ENCODE results near the gene RSBN1L.

RSBN1L gene

GRCh38 chr7:77729574-77730348 lies 33.5 kb downstream of the RSBN1L start:
- DNase-seq (ENCODE audit: low read depth, low spot score), result peak; percentile 12

DNA sequence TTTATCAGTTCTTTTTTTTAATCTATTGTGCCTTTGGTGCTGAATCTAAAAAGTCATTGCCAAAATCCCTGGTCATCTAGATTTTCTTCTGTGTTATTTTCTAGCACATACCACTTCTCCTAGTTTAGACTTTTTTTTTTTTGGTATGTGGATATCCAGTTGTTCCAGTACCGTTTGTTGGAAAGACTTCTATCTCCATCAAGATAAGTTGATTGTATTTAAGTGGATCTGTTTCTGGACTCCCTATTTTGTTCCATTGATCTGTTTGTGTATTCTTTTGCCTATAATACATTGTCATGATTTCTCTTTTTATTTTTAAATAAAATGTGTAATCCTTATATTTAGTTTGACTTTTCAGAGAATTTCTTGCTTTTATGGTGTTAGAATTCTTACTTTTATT lies 35.5 kb downstream of the RSBN1L start:
- DNase-seq (ENCODE audit: low read depth, low spot score), result no peak

DNA sequence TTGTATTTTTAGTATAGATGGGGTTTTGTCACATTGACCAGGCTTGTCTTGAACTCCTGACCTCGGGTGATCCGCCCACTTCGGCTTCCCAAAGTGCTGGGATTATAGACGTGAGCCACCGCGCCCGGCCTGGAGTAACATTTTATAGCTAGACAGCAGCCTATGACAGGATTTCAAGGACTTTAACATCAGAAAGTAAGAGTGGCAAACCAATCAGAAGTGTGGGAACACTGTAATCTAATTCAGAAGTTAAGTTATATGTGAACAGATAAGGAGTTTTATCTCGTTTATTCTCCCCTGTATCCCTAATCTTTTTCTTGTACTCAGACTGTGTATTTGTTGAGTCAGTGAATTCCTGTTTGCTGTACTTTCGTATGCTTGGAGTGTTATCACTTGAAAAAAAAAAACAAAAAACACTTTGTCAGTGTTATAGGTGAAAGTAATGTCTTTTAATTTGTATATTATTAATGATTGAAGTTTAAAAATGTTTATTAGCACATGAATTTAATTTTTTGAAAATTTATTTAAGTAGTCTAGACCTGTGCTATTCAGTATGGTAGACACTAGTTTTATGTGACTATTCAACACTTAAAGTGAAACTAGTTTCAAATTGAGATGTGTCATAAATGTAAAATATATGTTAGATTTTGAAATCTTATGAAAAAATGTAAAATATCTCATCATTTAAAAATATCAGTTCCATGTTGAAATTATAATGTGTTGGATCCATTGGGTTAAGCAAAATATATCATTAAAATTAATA lies 38.6 kb downstream of the RSBN1L start:
- no peak for DNase-seq (ENCODE audit: low read depth, low spot score)

DNA sequence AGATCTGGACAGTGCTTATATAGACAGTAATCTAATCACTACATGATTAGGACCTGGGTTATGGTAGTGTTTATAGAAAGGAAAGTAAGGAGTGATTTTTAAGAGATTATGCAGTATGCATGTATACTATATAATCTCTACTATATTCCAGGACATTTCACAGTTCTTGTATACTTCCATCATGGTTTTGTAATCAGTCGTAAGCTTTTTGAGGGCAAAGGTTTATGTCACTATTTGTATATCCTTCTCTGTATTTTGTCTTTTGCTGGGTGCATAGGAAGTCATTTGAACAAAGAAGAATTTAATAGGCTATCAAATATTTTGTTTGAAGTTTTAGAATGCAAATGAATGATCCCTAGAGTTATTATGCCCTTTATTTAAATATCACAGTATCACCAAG lies 39.2 kb downstream of the RSBN1L start:
- no peak for DNase-seq (ENCODE audit: low read depth, low spot score)

DNA sequence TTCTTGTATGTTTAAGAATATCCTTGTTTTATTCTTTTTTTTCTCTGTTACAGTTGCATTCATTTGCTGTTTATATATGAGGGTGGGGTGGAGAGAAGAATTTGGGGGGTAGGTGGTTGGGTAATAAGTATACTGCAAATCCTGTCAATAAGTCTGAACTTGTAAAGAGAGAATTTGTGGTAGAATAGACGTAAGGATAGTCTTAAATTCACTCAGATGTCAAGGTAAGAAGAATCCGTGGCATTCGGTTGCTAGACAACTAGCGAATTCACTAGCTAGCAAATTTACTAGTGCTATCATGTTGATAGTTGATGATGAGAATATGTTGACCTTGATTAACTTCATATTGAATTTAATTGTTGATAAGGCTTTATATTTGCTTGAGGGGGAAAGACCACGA lies 40.7 kb downstream of the RSBN1L start:
- DNase-seq (ENCODE audit: low read depth, low spot score), result no peak

DNA sequence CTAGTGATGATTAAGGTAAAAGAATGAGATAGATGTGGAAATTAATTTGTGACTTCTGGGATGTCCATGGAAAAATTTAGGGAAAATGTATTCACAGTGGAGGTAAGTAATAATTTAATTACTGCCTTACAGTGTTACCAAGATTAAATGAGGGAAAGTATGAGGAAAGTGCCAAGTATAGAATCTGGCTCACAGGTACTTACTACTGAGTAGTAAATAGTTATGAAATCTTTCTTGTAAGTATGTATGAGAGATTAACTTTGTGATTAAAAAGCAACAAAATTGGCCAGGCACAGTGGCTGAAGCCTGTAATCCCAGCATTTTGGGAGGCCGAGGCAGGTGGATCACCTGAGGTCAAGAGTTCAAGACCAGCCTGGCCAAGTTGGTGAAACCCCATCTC lies 42.1 kb downstream of the RSBN1L start:
- no peak for DNase-seq (ENCODE audit: low read depth, low spot score)

GRCh38 chr7:77738871-77739270 lies 42.6 kb downstream of the RSBN1L start:
- DNase-seq (ENCODE audit: low read depth, low spot score), result peak; percentile 73

GRCh38 chr7:77740257-77740656 lies 44.0 kb downstream of the RSBN1L start:
- no peak for DNase-seq (ENCODE audit: low read depth, low spot score)

- DNase-seq (ENCODE audit: low read depth, low spot score), result no peak
These were observed 47.3 kb downstream of the RSBN1L start for GRCh38 chr7:77743518-77743917.

GRCh38 chr7:77745746-77746145 lies 49.5 kb downstream of the RSBN1L start:
- no peak for DNase-seq (ENCODE audit: low read depth, low spot score)

DNA sequence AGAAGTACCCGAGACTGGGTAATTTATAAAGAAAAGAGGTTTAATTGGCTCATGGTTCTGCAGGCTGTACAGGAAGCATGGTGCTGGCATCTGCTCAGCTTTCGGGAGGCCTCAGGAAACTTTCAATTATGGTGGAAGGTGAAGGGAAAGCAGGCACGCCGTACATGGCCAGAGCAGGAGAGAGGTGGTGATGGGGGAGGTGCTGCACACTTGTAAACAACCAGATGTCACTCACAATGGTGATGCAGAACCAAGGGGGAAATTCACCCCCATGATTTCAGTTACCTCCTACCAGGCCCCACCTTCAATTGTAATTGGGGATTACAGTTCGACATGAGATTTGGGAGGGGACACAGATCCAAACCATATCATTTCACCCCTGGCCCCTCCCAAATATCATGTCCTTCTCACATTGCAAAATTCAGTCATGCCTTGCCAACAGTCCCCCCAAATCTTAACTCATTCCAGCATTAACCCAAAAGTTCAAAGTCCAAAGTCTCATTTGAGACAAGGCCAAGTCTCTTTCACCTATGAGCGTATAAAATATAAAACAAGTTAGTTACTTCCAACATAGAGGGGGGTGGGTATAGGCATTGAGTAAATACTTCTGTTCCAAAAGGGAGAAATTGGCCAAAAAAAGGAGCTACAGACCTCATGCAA lies 50.0 kb downstream of the RSBN1L start:
- DNase-seq (ENCODE audit: low read depth, low spot score), result no peak

GRCh38 chr7:77746824-77747165 lies 50.5 kb downstream of the RSBN1L start:
- no peak for DNase-seq (ENCODE audit: low read depth, low spot score)

- no peak for DNase-seq (ENCODE audit: low read depth, low spot score)
These were observed 50.9 kb downstream of the RSBN1L start for GRCh38 chr7:77747178-77747577.

GRCh38 chr7:77747718-77748117 lies 51.5 kb downstream of the RSBN1L start:
- no peak for DNase-seq (ENCODE audit: low read depth, low spot score)

- DNase-seq (ENCODE audit: low read depth, low spot score), result no peak
These were observed 55.8 kb downstream of the RSBN1L start for GRCh38 chr7:77752016-77752415.

- DNase-seq (ENCODE audit: low read depth, low spot score), result no peak
These were observed 56.9 kb downstream of the RSBN1L start for GRCh38 chr7:77753173-77753572.

DNA sequence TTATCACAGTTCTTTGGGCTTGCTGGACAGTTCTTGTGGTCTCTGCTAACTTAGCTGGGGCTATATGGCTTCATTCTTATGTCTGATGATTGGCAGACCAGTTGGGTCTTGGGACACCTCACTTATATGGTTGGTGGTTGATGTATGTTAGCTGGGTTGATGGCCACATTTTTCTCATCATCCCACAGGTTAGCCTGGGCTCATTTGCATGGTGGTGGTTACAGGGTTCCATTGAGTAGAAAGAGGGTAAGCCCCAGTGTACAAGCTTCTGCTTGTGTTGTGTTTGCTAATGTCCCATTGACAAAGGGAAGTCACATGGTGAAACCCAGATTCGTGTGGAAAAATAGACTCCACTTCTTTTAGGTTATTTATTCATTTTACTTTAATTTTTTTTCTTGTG lies 61.3 kb downstream of the RSBN1L start:
- no peak for DNase-seq (ENCODE audit: low read depth, low spot score)

DNA sequence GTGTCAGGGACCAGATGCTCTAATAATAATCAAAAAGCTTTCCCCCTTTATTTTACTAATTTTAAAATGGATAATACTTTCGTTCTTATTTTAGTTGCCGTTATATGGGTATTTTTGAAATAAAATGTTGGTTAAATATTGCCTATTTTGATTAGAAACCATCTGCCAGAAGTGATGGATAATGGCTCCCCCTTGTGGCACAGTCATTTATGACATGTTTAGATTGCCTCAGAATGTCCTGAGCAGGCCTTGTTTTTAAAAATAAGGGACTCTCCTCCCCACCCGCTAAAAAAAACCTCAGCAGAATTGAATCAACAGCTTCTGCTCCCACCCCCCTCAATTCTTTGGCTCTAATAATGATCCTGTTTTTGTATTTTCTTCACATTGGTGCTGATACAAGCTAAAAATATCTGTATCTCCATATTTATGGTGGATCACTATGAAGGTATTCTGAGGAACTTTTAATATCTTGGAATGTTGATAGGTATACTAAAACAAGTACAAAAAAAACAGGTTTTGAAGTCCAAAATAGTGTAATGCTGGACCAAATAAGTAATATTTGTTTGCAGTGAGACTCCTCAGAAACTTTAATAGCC lies 63.1 kb downstream of the RSBN1L start:
- peak; percentile 85 for DNase-seq (ENCODE audit: low read depth, low spot score)

DNA sequence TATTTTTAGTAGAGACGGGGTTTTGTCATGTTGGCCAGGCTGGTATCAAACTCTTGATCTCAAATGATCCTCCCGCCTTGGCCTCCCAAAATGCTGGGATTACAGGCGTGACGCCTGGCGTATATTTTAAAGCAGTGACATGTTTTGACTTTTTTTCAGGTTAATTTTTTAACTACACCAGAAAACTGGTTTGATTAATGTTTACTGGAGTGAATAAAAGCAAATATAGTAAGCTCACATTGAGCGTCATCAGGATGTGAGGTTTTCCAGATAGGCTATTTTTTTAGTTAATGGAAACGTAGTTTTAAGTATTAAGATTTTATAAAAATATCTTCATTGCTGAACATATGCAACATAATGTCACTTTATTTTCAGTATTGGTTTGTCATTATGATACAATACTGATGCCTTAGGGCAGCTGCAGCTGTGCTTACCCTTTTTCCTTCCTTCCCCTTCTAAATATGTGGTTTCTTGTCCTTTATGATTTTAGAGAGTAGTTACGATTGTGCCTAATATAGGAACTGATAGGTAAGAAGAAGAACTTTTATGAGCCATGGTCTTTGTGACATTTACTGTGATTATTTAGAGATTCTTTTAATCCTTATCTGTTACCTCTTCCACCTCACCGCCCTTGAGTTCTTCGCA lies 64.7 kb downstream of the RSBN1L start:
- DNase-seq (ENCODE audit: low read depth, low spot score), result no peak

DNA sequence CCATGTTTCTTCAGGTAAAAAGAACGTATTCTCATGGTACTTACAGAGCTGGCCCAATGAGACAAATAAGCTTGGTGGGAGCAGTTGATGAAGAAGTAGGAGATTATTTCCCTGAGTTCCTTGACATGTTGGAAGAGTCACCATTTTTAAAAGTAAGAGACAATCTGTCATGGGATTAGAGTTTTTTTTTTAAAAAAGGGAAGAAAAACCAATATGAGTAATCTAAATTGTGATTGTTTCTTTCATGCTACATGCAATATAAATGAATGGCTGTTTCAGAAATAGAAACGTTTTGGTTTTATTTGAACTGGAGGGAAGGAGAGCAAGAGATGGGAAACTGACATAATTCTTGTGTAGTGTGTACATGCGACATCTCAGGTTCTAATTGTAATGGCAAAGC lies 69.2 kb downstream of the RSBN1L start:
- DNase-seq (ENCODE audit: low read depth, low spot score), result no peak

GRCh38 chr7:77765906-77766800 lies 69.9 kb downstream of the RSBN1L start:
- DNase-seq (ENCODE audit: low read depth, low spot score), result peak; percentile 14

Data from astrocyte of the hippocampus (primary cell).